ENCODE measurements around the gene CDH4.

CDH4 gene

GRCh38 chr20:61905781-61906523, 653.9 kb downstream of the CDH4 start:
- Histone ChIP-seq H3K36me3 (ENCODE audit: insufficient read depth, low read length) (peaks cover 8% of the 10 kb centered on the region), H3K9me3 (replicated peaks; ENCODE audit: low read length) (peaks cover 7% of the 10 kb centered on the region), H3K4me1 (ENCODE audit: control insufficient read depth, insufficient read depth, low read length) (no peaks in the 10 kb centered on the region), H3K4me2 (ENCODE audit: low read length) (no peak overlapping the region), H3K27me3 (ENCODE audit: control insufficient read depth, insufficient read depth, low read length) (no peaks in the 10 kb centered on the region), H3K4me3 (ENCODE audit: low read length) (no peak overlapping the region), H3K9ac (ENCODE audit: low read depth, low read length) (no peak overlapping the region)

- Histone ChIP-seq H3K9me3 (replicated peaks; ENCODE audit: low read length) (peaks cover 7% of the 10 kb centered on the region), H3K9ac (ENCODE audit: low read depth, low read length) (no peak overlapping the region), H3K4me2 (ENCODE audit: low read length) (no peak overlapping the region), H3K4me1 (ENCODE audit: control insufficient read depth, insufficient read depth, low read length) (no peaks in the 10 kb centered on the region), H3K4me3 (ENCODE audit: low read length) (no peak overlapping the region), H3K36me3 (ENCODE audit: insufficient read depth, low read length) (peaks cover 14% of the 10 kb centered on the region), H3K27me3 (ENCODE audit: control insufficient read depth, insufficient read depth, low read length) (no peaks in the 10 kb centered on the region)
Measured at GRCh38 chr20:61907081-61907891, 655.2 kb downstream of the CDH4 start.

- Histone ChIP-seq H3K4me3 (ENCODE audit: low read length) (no peak overlapping the region), H3K4me1 (ENCODE audit: control insufficient read depth, insufficient read depth, low read length) (no peaks in the 10 kb centered on the region), H3K9me3 (replicated peaks; ENCODE audit: low read length) (peaks cover 7% of the 10 kb centered on the region), H3K4me2 (ENCODE audit: low read length) (no peak overlapping the region), H3K9ac (ENCODE audit: low read depth, low read length) (no peak overlapping the region), H3K27me3 (ENCODE audit: control insufficient read depth, insufficient read depth, low read length) (no peaks in the 10 kb centered on the region), H3K36me3 (ENCODE audit: insufficient read depth, low read length) (peaks cover 14% of the 10 kb centered on the region)
Measured at GRCh38 chr20:61908057-61909026, 656.3 kb downstream of the CDH4 start.

- Histone ChIP-seq H3K36me3 (ENCODE audit: insufficient read depth, low read length) (peaks cover 14% of the 10 kb centered on the region), H3K4me2 (ENCODE audit: low read length) (no peak overlapping the region), H3K9me3 (replicated peaks; ENCODE audit: low read length) (peaks cover 7% of the 10 kb centered on the region), H3K27me3 (ENCODE audit: control insufficient read depth, insufficient read depth, low read length) (no peaks in the 10 kb centered on the region), H3K4me1 (ENCODE audit: control insufficient read depth, insufficient read depth, low read length) (no peaks in the 10 kb centered on the region), H3K9ac (ENCODE audit: low read depth, low read length) (no peak overlapping the region), H3K4me3 (ENCODE audit: low read length) (no peak overlapping the region)
Measured at GRCh38 chr20:61909028-61909427, 657.0 kb downstream of the CDH4 start.

- H3K9me3 ChIP-seq (replicated peaks; ENCODE audit: low read length): peaks cover 7% of the 10 kb centered on the region
- H3K36me3 ChIP-seq (ENCODE audit: insufficient read depth, low read length): peaks cover 14% of the 10 kb centered on the region
- H3K27me3 ChIP-seq (ENCODE audit: control insufficient read depth, insufficient read depth, low read length): no peaks in the 10 kb centered on the region
- no peak overlapping the region for H3K4me2 ChIP-seq (ENCODE audit: low read length)
- H3K4me3 ChIP-seq (ENCODE audit: low read length): no peak overlapping the region
- H3K9ac ChIP-seq (ENCODE audit: low read depth, low read length): no peak overlapping the region
- H3K4me1 ChIP-seq (ENCODE audit: control insufficient read depth, insufficient read depth, low read length): no peaks in the 10 kb centered on the region
Measured at GRCh38 chr20:61909821-61910220, 657.8 kb downstream of the CDH4 start.

- peaks cover 7% of the 10 kb centered on the region for H3K9me3 ChIP-seq (replicated peaks; ENCODE audit: low read length)
- no peak overlapping the region for H3K4me3 ChIP-seq (ENCODE audit: low read length)
- no peaks in the 10 kb centered on the region for H3K4me1 ChIP-seq (ENCODE audit: control insufficient read depth, insufficient read depth, low read length)
- H3K9ac ChIP-seq (ENCODE audit: low read depth, low read length): no peak overlapping the region
- H3K36me3 ChIP-seq (ENCODE audit: insufficient read depth, low read length): peaks cover 19% of the 10 kb centered on the region
- H3K27me3 ChIP-seq (ENCODE audit: control insufficient read depth, insufficient read depth, low read length): no peaks in the 10 kb centered on the region
- H3K4me2 ChIP-seq (ENCODE audit: low read length): no peak overlapping the region
Measured at GRCh38 chr20:61911824-61912223, 659.8 kb downstream of the CDH4 start.

- H3K36me3 ChIP-seq (ENCODE audit: insufficient read depth, low read length): peaks cover 19% of the 10 kb centered on the region
- H3K4me1 ChIP-seq (ENCODE audit: control insufficient read depth, insufficient read depth, low read length): no peaks in the 10 kb centered on the region
- H3K4me2 ChIP-seq (ENCODE audit: low read length): no peak overlapping the region
- H3K9me3 ChIP-seq (replicated peaks; ENCODE audit: low read length): peaks cover 7% of the 10 kb centered on the region
- no peaks in the 10 kb centered on the region for H3K27me3 ChIP-seq (ENCODE audit: control insufficient read depth, insufficient read depth, low read length)
- H3K4me3 ChIP-seq (ENCODE audit: low read length): no peak overlapping the region
- no peak overlapping the region for H3K9ac ChIP-seq (ENCODE audit: low read depth, low read length)
Measured at GRCh38 chr20:61912665-61913422, 660.8 kb downstream of the CDH4 start.

GRCh38 chr20:61913423-61914225, 661.6 kb downstream of the CDH4 start:
- H3K4me2 ChIP-seq (ENCODE audit: low read length): no peak overlapping the region
- H3K4me3 ChIP-seq (ENCODE audit: low read length): no peak overlapping the region
- H3K9ac ChIP-seq (ENCODE audit: low read depth, low read length): no peak overlapping the region
- H3K4me1 ChIP-seq (ENCODE audit: control insufficient read depth, insufficient read depth, low read length): no peaks in the 10 kb centered on the region
- peaks cover 7% of the 10 kb centered on the region for H3K9me3 ChIP-seq (replicated peaks; ENCODE audit: low read length)
- peaks cover 19% of the 10 kb centered on the region for H3K36me3 ChIP-seq (ENCODE audit: insufficient read depth, low read length)
- no peaks in the 10 kb centered on the region for H3K27me3 ChIP-seq (ENCODE audit: control insufficient read depth, insufficient read depth, low read length)

GRCh38 chr20:61915101-61915500, 663.0 kb downstream of the CDH4 start:
- Histone ChIP-seq H3K4me2 (ENCODE audit: low read length) (no peak overlapping the region), H3K9me3 (replicated peaks; ENCODE audit: low read length) (peaks cover 7% of the 10 kb centered on the region), H3K9ac (ENCODE audit: low read depth, low read length) (no peak overlapping the region), H3K4me1 (ENCODE audit: control insufficient read depth, insufficient read depth, low read length) (no peaks in the 10 kb centered on the region), H3K36me3 (ENCODE audit: insufficient read depth, low read length) (peaks cover 19% of the 10 kb centered on the region), H3K4me3 (ENCODE audit: low read length) (no peak overlapping the region), H3K27me3 (ENCODE audit: control insufficient read depth, insufficient read depth, low read length) (no peaks in the 10 kb centered on the region)

GRCh38 chr20:61916318-61916891, 664.3 kb downstream of the CDH4 start:
- Histone ChIP-seq H3K9ac (ENCODE audit: low read depth, low read length) (no peak overlapping the region), H3K27me3 (ENCODE audit: control insufficient read depth, insufficient read depth, low read length) (no peaks in the 10 kb centered on the region), H3K4me3 (ENCODE audit: low read length) (no peak overlapping the region), H3K4me2 (ENCODE audit: low read length) (no peak overlapping the region), H3K4me1 (ENCODE audit: control insufficient read depth, insufficient read depth, low read length) (no peaks in the 10 kb centered on the region), H3K36me3 (ENCODE audit: insufficient read depth, low read length) (peaks cover 7% of the 10 kb centered on the region), H3K9me3 (replicated peaks; ENCODE audit: low read length) (no peaks in the 10 kb centered on the region)
